GM12878 (cell line): ENCODE results near the gene RALGAPA2. TPM values are rescaled to one million over a fixed set of nuclear protein-coding genes. Genes with fewer than 3 reads are reported as not detected.

ENCODE experiments used
- ATAC-seq: fragments of 200-7000 bp; cut with Tn5 transposase; 3 replicates; pipeline ENCODE4 v1.9.1; 2020; ENCODE audit warnings: mild to moderate bottlenecking, moderate library complexity
- BruUV-seq: library from RNA; stranded (reverse); fragments of 400-500 nt; replicated peaks from 2 replicates; lab custom pipeline; 2021; lab: Mats Ljungman, UMichigan
- CTCF ChIA-PET: fragments of 300-600 bp; sonication (Branson Sonifier 250); formaldehyde crosslinking; extraction: SDS; loops from one replicate; lab custom pipeline; 2021; ENCODE audit warnings: inconsistent platforms; lab: Yijun Ruan, JAX
- POLR2A ChIA-PET: fragments of 350-600 bp; formaldehyde crosslinking; extraction: SDS; loops from one replicate; lab custom pipeline; 2021; ENCODE audit warnings: inconsistent platforms; lab: Charles Lee
- RAD21 ChIA-PET: fragments of 300-600 bp; sonication (Branson Sonifier 250); formaldehyde crosslinking; loops from one replicate; lab custom pipeline; 2023; ENCODE audit warnings: antibody characterized with exemption; ENCODE audit not compliant: unreplicated experiment; lab: Charles Lee
- SMC1A ChIA-PET: fragments of 300-600 bp; sonication (Branson Sonifier 250); formaldehyde crosslinking; loops from one replicate; lab custom pipeline; 2023; ENCODE audit not compliant: unreplicated experiment, uncharacterized antibody; lab: Charles Lee
- DNase-seq: peaks from one replicate; pipeline ENCODE4 v3.0.0-alpha.2; 2011; ENCODE audit warnings: low read depth, low spot score
- FAIRE-seq: peaks from 3 replicates; lab custom pipeline; 2011; peaks lifted over from hg19 to GRCh38; lab: Jason Lieb, UNC
- H2AFZ ChIP-seq: 2 replicates; pipeline ENCODE4 v1.6.0; 2011; ENCODE audit warnings: low read depth, low read length, control low read depth; ENCODE audit not compliant: control insufficient read depth
- H3K27ac ChIP-seq: 2 replicates; pipeline ENCODE4 v1.5.1; 2011; ENCODE audit warnings: control low read depth; ENCODE audit not compliant: control insufficient read depth, insufficient read depth
- H3K27me3 ChIP-seq, 2 experiments: replicated peaks in 1 of 2; 2 replicates each; pipeline versions ENCODE4 v1.6.0 to v1.6.1; 2011; ENCODE audit warnings: low read length in 1 of 2; ENCODE audit not compliant: control insufficient read depth in 2 of 2, insufficient read depth in 2 of 2
- H3K36me3 ChIP-seq, 2 experiments: 2 replicates each; pipeline ENCODE4 v1.5.1; 2011; ENCODE audit warnings: low read length in 1 of 2; ENCODE audit not compliant: control insufficient read depth in 2 of 2, insufficient read depth in 2 of 2
- H3K4me1 ChIP-seq: 2 replicates; pipeline ENCODE4 v1.6.1; 2011; ENCODE audit warnings: mild to moderate bottlenecking, low read length, moderate library complexity, mixed read lengths; ENCODE audit not compliant: control insufficient read depth, insufficient read depth
- H3K4me2 ChIP-seq: 2 replicates; pipeline ENCODE4 v1.6.0; 2011; ENCODE audit warnings: control low read depth; ENCODE audit not compliant: control insufficient read depth, insufficient read depth
- H3K4me3 ChIP-seq: fragments of 200-600 bp; sonication (generic); 2 replicates; pipeline ENCODE4 v1.5.1; 2016
- H3K79me2 ChIP-seq: 2 replicates; pipeline ENCODE4 v1.6.0; 2011; ENCODE audit warnings: low read length; ENCODE audit not compliant: control insufficient read depth, insufficient read depth
- H3K9ac ChIP-seq: 2 replicates; pipeline ENCODE4 v1.8.0; 2011; ENCODE audit warnings: low read length, control low read depth, mixed read lengths; ENCODE audit not compliant: control insufficient read depth, insufficient read depth
- H3K9me3 ChIP-seq: replicated peaks from 3 replicates; pipeline ENCODE4 v1.5.1; 2011; ENCODE audit warnings: mild to moderate bottlenecking, low read length; ENCODE audit not compliant: control insufficient read depth, insufficient read depth
- H4K20me1 ChIP-seq: 2 replicates; pipeline ENCODE4 v1.6.0; 2011; ENCODE audit not compliant: control insufficient read depth, insufficient read depth
- ASH2L ChIP-seq: fragments of 300-600, 200-600 bp; sonication (generic); IDR thresholded peaks from 2 replicates; pipeline ENCODE4 v1.6.1; 2017; ENCODE audit warnings: low read depth, mild to moderate bottlenecking, borderline replicate concordance
- CBX3 ChIP-seq: fragments of 200-600 bp; sonication (generic); IDR thresholded peaks from 2 replicates; pipeline ENCODE4 v1.6.1; 2016; ENCODE audit warnings: low read depth, borderline replicate concordance
- CHD1 ChIP-seq: IDR thresholded peaks from 2 replicates; pipeline ENCODE4 v1.6.1; 2012; ENCODE audit warnings: low read depth, low read length, improper control_type of control experiment
- CREB1 ChIP-seq: IDR thresholded peaks from 2 replicates; pipeline ENCODE4 v1.6.1; 2012; ENCODE audit warnings: low read depth, mild to moderate bottlenecking, inconsistent platforms
- CREM ChIP-seq: IDR thresholded peaks from 2 replicates; pipeline ENCODE4 v1.6.1; 2014; ENCODE audit warnings: antibody characterized with exemption, low read depth
- DPF2 ChIP-seq: fragments of 450-650 bp; IDR thresholded peaks from 2 replicates; pipeline ENCODE4 v1.6.1; 2017; ENCODE audit warnings: mild to moderate bottlenecking
- EED ChIP-seq: sonication (generic); IDR thresholded peaks from 2 replicates; pipeline ENCODE4 v1.6.1; 2016; ENCODE audit warnings: antibody characterized with exemption, low read depth
- FOXM1 ChIP-seq: IDR thresholded peaks from 2 replicates; pipeline ENCODE4 v1.6.1; 2012; ENCODE audit warnings: low read depth, mild to moderate bottlenecking, inconsistent platforms, low read length, moderate library complexity
- IKZF2 ChIP-seq, 2 experiments: fragments of 450-650 bp; IDR thresholded peaks; 2 replicates each; pipeline ENCODE4 v1.6.1; 2017; ENCODE audit warnings: mild to moderate bottlenecking in 2 of 2, moderate library complexity in 2 of 2
- JUNB ChIP-seq: IDR thresholded peaks from 2 replicates; pipeline ENCODE4 v1.6.1; 2016; ENCODE audit warnings: antibody characterized with exemption, mild to moderate bottlenecking
- JUND ChIP-seq: IDR thresholded peaks from 2 replicates; pipeline ENCODE4 v1.6.1; 2012; ENCODE audit warnings: low read depth, mild to moderate bottlenecking, low read length, improper control_type of control experiment, moderate library complexity
- KAT2A ChIP-seq: conservative IDR thresholded peaks from 2 replicates; pipeline ENCODE4 v1.6.1; 2011; ENCODE audit warnings: low read depth, low read length; ENCODE audit not compliant: control insufficient read depth
- NFXL1 ChIP-seq: fragments of 450-650 bp; IDR thresholded peaks from 2 replicates; pipeline ENCODE4 v1.6.1; 2017; ENCODE audit warnings: antibody characterized with exemption, mild to moderate bottlenecking, borderline replicate concordance
- RB1 ChIP-seq: fragments of 450-650 bp; formaldehyde crosslinking; IDR thresholded peaks from 2 replicates; pipeline ENCODE4 v1.6.1; 2017; ENCODE audit warnings: mild to moderate bottlenecking, borderline replicate concordance
- RUNX3 ChIP-seq: IDR thresholded peaks from 2 replicates; pipeline ENCODE4 v1.6.1; 2012; ENCODE audit warnings: low read length, inconsistent platforms
- SMARCA5 ChIP-seq: fragments of 450-650 bp; IDR thresholded peaks from 2 replicates; pipeline ENCODE4 v1.6.1; 2017; ENCODE audit warnings: mild to moderate bottlenecking
- TARDBP ChIP-seq: IDR thresholded peaks from 2 replicates; pipeline ENCODE4 v1.6.1; 2016; ENCODE audit warnings: borderline replicate concordance
- TCF7 ChIP-seq: IDR thresholded peaks from 2 replicates; pipeline ENCODE4 v1.6.1; 2014; ENCODE audit warnings: antibody characterized with exemption, borderline replicate concordance
- ZNF622 ChIP-seq: fragments of 450-650 bp; IDR thresholded peaks from 2 replicates; pipeline ENCODE4 v1.6.1; 2017; ENCODE audit warnings: mild to moderate bottlenecking, inconsistent platforms
- WGBS: methylation state at CpG from one replicate; pipeline ENCODE4 v1.1.6; 2016; ENCODE audit warnings: low lambda C conversion rate; ENCODE audit not compliant: insufficient replicate concordance, insufficient coverage; ENCODE audit errors: missing lambda C conversion rate; 5-methylcytosine and 5-hydroxymethylcytosine counted together
- in situ Hi-C: fragments of 300-500 bp; cut with MboI; formaldehyde crosslinking; loops from 9 replicates; pipeline ENCODE4 v1.14.3; 2018; ENCODE audit warnings: mixed read lengths
- intact Hi-C: fragments of 100-400 bp; cut with micrococcal nuclease; formaldehyde crosslinking; loops from one replicate; pipeline ENCODE4 v1.14.2; 2022; ENCODE audit not compliant: unreplicated experiment
- polyA plus RNA-seq, 11 experiments: library from polyadenylated mRNA; depleted of rRNA in 4 of 11; unstranded in 6 of 11; stranded (reverse) in 5 of 11; fragments of >200 nt; fragmentation: Nextera tagmentation in 4 of 11; fragmentation: Illumina TruSeq in 1 of 11; extraction: Ambion mirVana in 4 of 11; extraction: Trizol in 1 of 11; gene quantifications; 1 replicate in 1 of 11; 2 replicates in 10 of 11; pipeline versions ENCODE4 v1.2.1 to v1.2.3, GENCODE V29; 2011 to 2016; ENCODE audit warnings: inconsistent platforms in 2 of 11, missing spikeins in 2 of 11, low read depth in 1 of 11
- total RNA-seq, 4 experiments: library from RNA; depleted of rRNA in 3 of 4; stranded (reverse); fragments of >200 nt in 3 of 4; fragmentation: Illumina TruSeq in 1 of 4; extraction: Trizol in 1 of 4; gene quantifications; 2 replicates each; pipeline versions ENCODE4 v1.2.1 to v1.2.3, GENCODE V29; 2013 to 2021
- TF ChIP-seq, protein P1 (sequence below): IDR thresholded peaks from 2 replicates; pipeline ENCODE4 v1.6.1; 2012; ENCODE audit warnings: low read depth, low read length, improper control_type of control experiment
- TF ChIP-seq, protein P2 (sequence below): IDR thresholded peaks from 2 replicates; pipeline ENCODE4 v1.6.1; 2012; ENCODE audit warnings: low read depth, low read length, improper control_type of control experiment
- TF ChIP-seq, protein P3 (sequence below): IDR thresholded peaks from 2 replicates; pipeline ENCODE4 v1.6.1; 2012; ENCODE audit warnings: low read depth, low read length, improper control_type of control experiment
- TF ChIP-seq, protein P4 (sequence below): IDR thresholded peaks from 2 replicates; pipeline ENCODE4 v1.6.1; 2012; ENCODE audit warnings: low read length, inconsistent platforms

RALGAPA2 gene
- total and polyA plus RNA-seq, 10 of the 15 experiments (the other 5 are each of a cell fraction or from before 2014, with no cell fraction given): 2.9 to 29.4 (median 19.6) TPM

DNA sequence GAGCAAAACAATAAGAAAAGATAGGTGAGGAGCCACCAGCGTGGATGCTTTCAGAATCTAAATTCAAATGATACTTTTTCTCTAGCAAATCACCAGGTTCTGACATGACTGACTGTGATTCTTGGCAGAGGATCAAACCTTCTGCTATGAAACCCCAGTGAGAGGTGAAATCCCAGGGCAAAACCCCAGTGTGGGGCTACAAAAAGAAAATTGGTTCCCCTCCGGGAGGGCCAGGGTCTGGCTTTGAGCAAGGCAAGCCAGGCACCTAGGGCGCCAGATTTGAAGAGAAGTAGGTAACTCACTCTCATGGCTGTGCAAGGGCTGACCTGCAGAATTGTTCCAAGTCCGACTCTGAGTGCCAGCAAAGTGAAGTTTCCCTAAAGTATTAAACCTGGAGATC is 20.2 kb upstream of the RALGAPA2 start:
- DNase-seq (no peak), ATAC-seq (peak; percentile 66), FAIRE-seq (no peak)
- Histone ChIP-seq H3K9ac (peak overlapping the region; percentile 10; the same call in 1 of the 2 replicates), H3K4me2 (no peak overlapping the region), H4K20me1 (no peaks in the 10 kb centered on the region), H3K36me3 (no peaks in the 10 kb centered on the region), H2AFZ (peak overlapping the region; percentile 15), H3K4me1 (peaks cover 21% of the 10 kb centered on the region), H3K4me3 (peak overlapping the region; percentile 4; the same call in 1 of the 2 replicates), H3K27ac (no peak overlapping the region), H3K27me3 (no peaks in the 10 kb centered on the region), H3K9me3 (no peaks in the 10 kb centered on the region), H3K79me2 (no peaks in the 10 kb centered on the region)
- ChIA-PET CTCF (no interaction called here), SMC1A (interaction anchor here (0.9 to 1.5 kb wide), 3 partner anchors 20 to 60 kb away, joined by 3 to 5 read pairs (median 3); partner anchors contain the start of gene RALGAPA2), RAD21 (interaction anchor here (1.0 kb wide), 1 partner anchor 21 kb away, joined by 4 read pairs; no protein-coding TSS in a partner anchor), POLR2A (no interaction called here)
- intact Hi-C loops: loop anchor here (5.0 kb wide), 1 partner anchor 90 kb away; no protein-coding TSS in a partner anchor
- no TSS peak for BruUV-seq
- in situ Hi-C loops: no loop called here
- WGBS: 43% methylated on average over 4 of the region's 4 CpGs
- TF ChIP-seq CHD1 (no peak), KAT2A (no peak), EED (no peak), IKZF2 (IDR thresholded peaks at IDR 0.05) (no peak), SMARCA5 (no peak), CBX3 (no peak), CREB1 (no peak), TARDBP (no peak), ZNF622 (no peak), JUNB (no peak), DPF2 (no peak), JUND (no peak), NFXL1 (no peak), RUNX3 (peak; percentile 55; the same call in 1 of the 2 replicates), CREM (no peak), FOXM1 (peak; percentile 40; the same call in 1 of the 2 replicates), ASH2L (no peak), RB1 (no peak), TCF7 (peak; percentile 41; the same call in 1 of the 2 replicates)
- TF ChIP-seq, protein P1, sequence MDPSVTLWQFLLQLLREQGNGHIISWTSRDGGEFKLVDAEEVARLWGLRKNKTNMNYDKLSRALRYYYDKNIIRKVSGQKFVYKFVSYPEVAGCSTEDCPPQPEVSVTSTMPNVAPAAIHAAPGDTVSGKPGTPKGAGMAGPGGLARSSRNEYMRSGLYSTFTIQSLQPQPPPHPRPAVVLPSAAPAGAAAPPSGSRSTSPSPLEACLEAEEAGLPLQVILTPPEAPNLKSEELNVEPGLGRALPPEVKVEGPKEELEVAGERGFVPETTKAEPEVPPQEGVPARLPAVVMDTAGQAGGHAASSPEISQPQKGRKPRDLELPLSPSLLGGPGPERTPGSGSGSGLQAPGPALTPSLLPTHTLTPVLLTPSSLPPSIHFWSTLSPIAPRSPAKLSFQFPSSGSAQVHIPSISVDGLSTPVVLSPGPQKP: no peak
- TF ChIP-seq, protein P2, sequence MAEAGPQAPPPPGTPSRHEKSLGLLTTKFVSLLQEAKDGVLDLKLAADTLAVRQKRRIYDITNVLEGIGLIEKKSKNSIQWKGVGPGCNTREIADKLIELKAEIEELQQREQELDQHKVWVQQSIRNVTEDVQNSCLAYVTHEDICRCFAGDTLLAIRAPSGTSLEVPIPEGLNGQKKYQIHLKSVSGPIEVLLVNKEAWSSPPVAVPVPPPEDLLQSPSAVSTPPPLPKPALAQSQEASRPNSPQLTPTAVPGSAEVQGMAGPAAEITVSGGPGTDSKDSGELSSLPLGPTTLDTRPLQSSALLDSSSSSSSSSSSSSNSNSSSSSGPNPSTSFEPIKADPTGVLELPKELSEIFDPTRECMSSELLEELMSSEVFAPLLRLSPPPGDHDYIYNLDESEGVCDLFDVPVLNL: peak; percentile 29; the same call in 1 of the 2 replicates
- TF ChIP-seq, protein P3, sequence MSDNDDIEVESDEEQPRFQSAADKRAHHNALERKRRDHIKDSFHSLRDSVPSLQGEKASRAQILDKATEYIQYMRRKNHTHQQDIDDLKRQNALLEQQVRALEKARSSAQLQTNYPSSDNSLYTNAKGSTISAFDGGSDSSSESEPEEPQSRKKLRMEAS: no peak
- TF ChIP-seq, protein P4, sequence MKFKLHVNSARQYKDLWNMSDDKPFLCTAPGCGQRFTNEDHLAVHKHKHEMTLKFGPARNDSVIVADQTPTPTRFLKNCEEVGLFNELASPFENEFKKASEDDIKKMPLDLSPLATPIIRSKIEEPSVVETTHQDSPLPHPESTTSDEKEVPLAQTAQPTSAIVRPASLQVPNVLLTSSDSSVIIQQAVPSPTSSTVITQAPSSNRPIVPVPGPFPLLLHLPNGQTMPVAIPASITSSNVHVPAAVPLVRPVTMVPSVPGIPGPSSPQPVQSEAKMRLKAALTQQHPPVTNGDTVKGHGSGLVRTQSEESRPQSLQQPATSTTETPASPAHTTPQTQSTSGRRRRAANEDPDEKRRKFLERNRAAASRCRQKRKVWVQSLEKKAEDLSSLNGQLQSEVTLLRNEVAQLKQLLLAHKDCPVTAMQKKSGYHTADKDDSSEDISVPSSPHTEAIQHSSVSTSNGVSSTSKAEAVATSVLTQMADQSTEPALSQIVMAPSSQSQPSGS: 0 out of 2 replicates have a peak, but pooled peaks have one; percentile 12
